Measurements from ENCODE around the gene C16orf78. TPM values are rescaled to one million over a fixed set of nuclear protein-coding genes. Genes with fewer than 3 reads are reported as not detected.

Gene C16orf78
- total RNA-seq, 1 donor from 2014 or later: not detected

DNA sequence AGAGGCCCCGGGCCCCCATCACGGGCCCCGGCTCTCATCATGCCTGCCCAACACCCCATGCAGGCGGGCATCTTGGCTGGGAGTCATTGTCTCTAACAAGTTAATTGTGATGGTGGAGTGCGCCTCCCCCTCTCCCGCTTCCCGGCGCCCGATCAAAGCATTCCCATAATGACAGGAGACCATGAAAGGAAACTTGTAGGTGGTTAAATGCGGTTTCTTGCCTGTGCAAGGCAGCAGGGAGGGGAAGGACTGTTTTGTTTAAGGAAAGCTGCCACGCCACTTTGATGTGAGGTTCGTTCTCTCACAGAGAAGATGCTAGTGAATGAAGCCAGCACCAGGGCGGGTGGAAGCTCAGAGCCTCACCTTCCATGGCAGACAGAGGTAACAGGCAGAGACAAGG lies 45.4 kb downstream of the C16orf78 start:
- intact Hi-C loops (cut with DNase I): no loop called here

DNA sequence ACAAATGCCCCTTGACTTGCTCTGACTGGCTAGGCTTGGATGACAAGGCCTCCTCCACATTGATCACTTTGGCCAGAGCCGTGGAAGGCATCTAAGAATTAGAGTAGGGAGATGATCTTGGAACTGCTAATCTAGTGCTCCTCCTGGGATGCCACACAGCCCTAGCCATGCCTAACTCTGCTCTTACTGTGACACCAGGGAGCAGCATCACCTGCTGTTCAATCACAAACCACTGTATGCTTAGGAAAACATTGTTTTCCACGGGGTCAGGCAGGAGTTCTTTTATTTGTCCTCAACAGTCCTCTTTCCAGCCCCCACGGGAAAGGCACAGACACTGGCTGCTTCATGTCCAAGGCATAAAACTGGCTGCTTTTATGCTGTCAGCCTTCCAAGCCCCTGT lies 46.3 kb downstream of the C16orf78 start:
- intact Hi-C loops (cut with DNase I): no loop called here
- DNase-seq (ENCODE audit: low spot score): no peak

More for the DNA sequence above, 45.4 kb downstream of the C16orf78 start:
- no peak for DNase-seq (ENCODE audit: low spot score)

DNA sequence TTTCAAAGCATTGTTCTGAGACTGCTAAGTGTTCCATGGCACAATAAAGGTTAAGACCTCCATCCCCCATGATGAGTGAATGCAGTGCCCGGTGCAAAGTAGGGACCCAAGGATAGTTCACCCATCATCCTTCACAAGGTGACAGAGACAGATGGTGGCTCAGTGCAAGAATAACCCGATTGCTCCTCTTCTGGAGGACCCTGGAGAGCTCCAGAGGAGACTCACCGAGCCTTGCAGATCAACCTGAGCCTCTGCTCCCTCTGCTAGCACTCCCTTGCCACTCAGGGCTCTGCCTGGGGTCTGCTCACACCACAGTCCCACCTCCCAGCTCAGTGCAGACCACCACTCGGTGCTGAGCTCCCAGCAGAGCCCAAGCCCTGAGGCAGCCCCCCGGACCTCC lies 49.3 kb downstream of the C16orf78 start:
- DNase-seq (ENCODE audit: low spot score): no peak
- intact Hi-C loops (cut with DNase I): no loop called here

DNA sequence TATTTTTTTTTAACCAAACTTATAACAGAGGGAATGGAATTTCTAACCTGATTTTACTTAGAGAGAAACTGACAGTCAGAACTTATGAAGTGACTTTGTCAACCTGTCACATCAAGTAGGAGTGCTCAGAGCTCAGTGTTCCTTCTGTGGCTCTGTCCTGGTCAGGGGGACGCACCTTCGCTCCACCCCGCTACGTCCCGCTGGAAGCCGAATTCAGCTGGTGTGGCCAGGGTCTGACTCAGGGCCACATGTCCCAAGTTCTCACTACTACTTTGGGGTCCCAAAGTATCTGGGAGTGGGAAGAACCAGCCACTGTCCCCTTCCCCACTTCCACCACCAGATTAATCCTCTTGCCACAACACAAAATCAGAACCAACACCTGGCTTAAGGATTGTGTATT lies 51.4 kb downstream of the C16orf78 start:
- intact Hi-C loops (cut with DNase I): no loop called here

GRCh38 chr16:49427771-49428170 lies 54.2 kb downstream of the C16orf78 start:
- intact Hi-C loops (cut with DNase I): no loop called here
- DNase-seq (ENCODE audit: low spot score): no peak

More for the DNA sequence above, 51.4 kb downstream of the C16orf78 start:
- DNase-seq (ENCODE audit: low spot score): no peak

GRCh38 chr16:49428808-49429207 lies 55.2 kb downstream of the C16orf78 start:
- intact Hi-C loops (cut with DNase I): no loop called here
- DNase-seq (ENCODE audit: low spot score): no peak

DNA sequence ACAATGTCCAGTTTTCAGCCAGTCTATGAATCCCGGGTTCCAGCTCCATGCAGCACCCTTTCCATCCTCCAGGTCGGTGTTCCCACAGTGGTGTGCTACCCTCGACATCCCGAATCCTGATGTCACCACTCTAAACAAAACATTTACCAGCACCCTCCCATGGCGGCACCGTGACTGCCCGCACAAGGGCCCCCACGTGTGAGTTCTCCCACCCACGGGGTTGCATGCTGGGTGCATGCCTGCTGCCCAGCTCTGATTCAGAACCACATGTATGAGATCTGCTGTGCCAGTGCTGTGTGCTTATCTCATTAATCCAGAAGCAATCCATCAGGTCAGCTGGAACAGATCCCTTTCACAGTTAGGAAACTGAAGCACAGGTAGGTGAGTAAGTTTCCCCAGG lies 57.4 kb downstream of the C16orf78 start:
- no peak for DNase-seq (ENCODE audit: low spot score)

DNA sequence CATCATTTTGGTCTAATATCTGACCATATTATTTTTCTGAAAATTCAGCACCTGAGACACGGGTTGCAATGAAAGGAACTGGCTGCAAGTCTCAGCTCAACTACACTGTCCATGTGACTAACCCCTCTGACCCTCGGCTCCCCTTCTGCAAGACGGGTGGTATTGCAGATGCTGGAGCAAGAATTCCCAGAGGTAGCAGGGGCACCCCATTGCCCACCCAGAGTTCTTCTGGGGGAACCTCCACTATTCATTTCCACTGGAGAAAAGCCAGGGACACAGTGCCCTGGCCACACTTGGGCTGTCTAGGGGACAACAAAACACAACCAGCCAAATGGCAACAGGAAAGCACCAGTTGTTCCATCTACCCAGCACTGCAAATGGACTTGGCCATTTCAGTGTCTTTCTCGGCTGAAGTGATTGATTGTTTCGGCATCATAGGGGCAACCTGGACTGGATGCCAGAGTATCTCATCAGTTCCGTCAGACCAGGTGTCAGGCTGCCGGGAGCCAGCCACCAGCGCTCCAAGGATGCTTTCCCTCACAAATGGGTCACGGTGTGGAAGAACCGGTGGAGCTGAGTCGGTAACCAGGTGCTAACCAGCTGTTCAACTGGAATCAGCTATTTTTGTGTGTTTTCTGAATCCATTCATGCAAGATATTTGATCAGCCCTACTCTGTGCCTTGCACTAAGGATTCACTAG lies 58.1 kb downstream of the C16orf78 start:
- intact Hi-C loops (cut with DNase I): no loop called here
- DNase-seq (ENCODE audit: low spot score): no peak

More for the DNA sequence above, 57.4 kb downstream of the C16orf78 start:
- intact Hi-C loops (cut with DNase I): no loop called here

- no peak for DNase-seq (ENCODE audit: low spot score)
These were observed 61.1 kb downstream of the C16orf78 start for GRCh38 chr16:49434733-49435132.

GRCh38 chr16:49436181-49436580 lies 62.6 kb downstream of the C16orf78 start:
- no peak for DNase-seq (ENCODE audit: low spot score)
- intact Hi-C loops (cut with DNase I): no loop called here

More at GRCh38 chr16:49434733-49435132, 61.1 kb downstream of the C16orf78 start:
- intact Hi-C loops (cut with DNase I): no loop called here

- intact Hi-C loops (cut with DNase I): no loop called here
- no peak for DNase-seq (ENCODE audit: low spot score)
These were observed 63.7 kb downstream of the C16orf78 start for GRCh38 chr16:49437344-49437743.

GRCh38 chr16:49439050-49439449 lies 65.4 kb downstream of the C16orf78 start:
- intact Hi-C loops (cut with DNase I): no loop called here
- no peak for DNase-seq (ENCODE audit: low spot score)

DNA sequence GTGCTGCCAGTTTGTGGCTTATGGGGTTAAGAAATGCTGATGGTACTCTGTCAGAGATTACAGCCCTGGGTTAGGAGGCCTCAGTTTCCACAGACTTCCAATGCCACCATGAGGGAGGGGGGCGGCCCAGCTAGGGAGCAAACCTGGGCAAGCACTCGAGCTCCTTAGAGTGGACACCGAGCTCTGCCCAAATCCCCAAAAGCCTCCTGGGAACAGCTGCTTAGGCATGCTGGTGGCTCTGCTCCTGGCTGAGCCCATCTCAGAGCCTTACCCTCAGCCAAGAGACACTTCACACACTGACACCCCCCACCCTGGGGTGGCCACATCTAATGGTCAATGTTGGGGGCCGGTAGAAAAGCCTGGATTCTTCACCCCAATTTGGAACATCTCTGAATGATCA lies 66.1 kb downstream of the C16orf78 start:
- DNase-seq (ENCODE audit: low spot score): no peak
- intact Hi-C loops (cut with DNase I): no loop called here

DNA sequence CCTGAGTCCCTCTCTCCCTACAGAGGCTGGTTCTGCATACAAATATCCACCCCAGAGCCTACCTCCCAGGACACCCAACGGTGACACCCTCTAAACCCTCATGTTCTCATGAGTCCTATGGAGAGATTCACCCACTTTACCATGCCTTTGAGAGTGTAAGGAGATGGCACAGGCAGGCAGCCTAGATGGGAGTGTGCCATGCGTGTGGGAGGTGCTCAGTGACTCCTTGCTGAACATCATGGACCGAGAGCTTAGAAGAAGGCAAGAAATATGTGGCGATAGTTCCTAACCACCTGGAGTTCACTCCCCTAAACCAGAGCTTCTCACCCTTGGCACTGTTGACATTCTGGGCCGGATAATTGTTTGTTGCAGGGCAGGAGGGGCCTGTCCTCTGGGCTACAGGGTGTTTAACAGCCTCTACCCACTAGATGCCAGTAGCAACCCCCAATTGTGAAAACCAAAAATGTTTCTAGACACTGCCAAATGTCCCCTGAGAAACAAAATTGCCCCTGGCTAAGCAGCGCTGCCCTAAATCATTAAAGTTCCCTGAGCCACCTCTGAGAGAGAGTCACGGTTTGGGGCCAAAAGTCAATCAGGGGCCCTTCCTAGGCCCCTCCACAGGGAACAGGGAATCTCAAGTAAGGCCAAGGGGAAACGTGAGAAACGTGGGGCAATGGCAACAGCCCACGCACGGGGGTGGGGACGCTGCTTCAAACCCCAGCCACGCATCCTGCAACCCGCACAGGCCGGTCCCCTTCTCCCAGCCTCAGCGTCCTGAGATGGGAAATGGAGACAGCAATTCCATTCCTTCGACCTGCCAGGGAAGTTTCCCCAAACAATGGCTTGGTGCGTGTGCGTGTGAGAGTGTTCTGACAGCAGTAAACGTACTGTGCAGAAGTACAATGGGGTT lies 66.8 kb downstream of the C16orf78 start:
- intact Hi-C loops (cut with DNase I): no loop called here
- DNase-seq (ENCODE audit: low spot score): no peak

GRCh38 chr16:49441366-49441780 lies 67.8 kb downstream of the C16orf78 start:
- peak; percentile 84 for DNase-seq (ENCODE audit: low spot score)
- intact Hi-C loops (cut with DNase I): no loop called here

GRCh38 chr16:49442805-49443204 lies 69.2 kb downstream of the C16orf78 start:
- intact Hi-C loops (cut with DNase I): no loop called here
- DNase-seq (ENCODE audit: low spot score): no peak

DNA sequence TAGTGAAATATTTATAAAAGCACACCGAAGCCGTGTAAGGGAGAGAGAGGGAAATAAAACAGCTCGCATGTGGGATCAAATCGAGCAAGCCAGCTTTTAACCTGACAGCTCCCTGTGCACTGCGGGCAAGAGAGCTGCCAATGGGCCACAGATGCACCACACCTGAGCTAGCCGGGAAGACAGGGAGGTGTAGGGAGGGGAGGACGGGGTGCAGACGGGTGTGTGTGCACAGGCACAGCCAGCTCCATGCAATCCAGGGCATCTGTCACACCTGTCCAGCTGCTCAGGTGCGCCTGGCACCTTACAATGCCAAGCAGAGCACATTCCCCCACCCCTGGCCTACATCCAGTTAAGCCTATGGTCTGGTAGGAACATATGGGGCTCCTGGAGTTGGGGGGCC lies 70.0 kb downstream of the C16orf78 start:
- no peak for DNase-seq (ENCODE audit: low spot score)
- intact Hi-C loops (cut with DNase I): no loop called here

DNA sequence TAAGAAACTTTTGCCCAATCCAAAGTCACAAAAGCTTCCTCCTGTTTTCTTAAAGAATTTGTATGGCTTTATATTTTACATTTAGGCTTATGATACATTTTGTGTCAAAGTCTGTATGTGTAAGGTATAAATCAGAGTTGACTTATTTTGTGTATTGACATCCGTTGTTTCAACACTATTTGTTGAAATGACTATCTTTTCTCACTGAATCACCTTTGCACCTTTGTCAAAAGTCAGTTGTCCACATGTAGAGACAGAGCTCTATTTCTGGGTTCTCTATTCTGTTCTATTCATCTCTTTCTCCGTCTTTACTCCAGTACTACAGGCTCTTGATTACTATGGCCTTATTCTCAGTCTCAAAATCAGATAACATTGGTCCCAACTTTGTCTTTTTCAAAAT lies 73.2 kb downstream of the C16orf78 start:
- no peak for DNase-seq (ENCODE audit: low spot score)
- intact Hi-C loops (cut with DNase I): no loop called here
